Lower leg skin (tissue), 4 donors: ENCODE data around the gene LRRC27. TPM values are rescaled to one million over a fixed set of nuclear protein-coding genes. Genes with fewer than 3 reads are reported as not detected.
A peak's percentile ranks its signal among the peaks of the same experiment; 100 is the strongest.
"Not testable (repeated sequence)": the region's sequence is repeated elsewhere in the genome, so short reads cannot be mapped to it uniquely, and the experiment has no call there.

Experiments used
- DNase-seq, 2 donors: peaks; one replicate each; pipeline ENCODE4 v3.0.0-alpha.2; 2019; ENCODE audit warnings: low spot score in 2 of 2
- H3K4me3 ChIP-seq: fragments of 200-600 bp; sonication (generic); 2 replicates; pipeline ENCODE4 v1.5.1; 2017; ENCODE audit warnings: mild to moderate bottlenecking, low read depth; ENCODE audit not compliant: poor library complexity, severe bottlenecking
- CTCF ChIP-seq, 3 donors: fragments of 450-650 bp; IDR thresholded peaks; one replicate each; pipeline ENCODE4 v1.5.1; 2016; ENCODE audit warnings: antibody characterized with exemption in 3 of 3, mild to moderate bottlenecking in 3 of 3, moderate library complexity in 2 of 3
- POLR2A ChIP-seq, 2 donors: fragments of 450-650 bp; IDR thresholded peaks; one replicate each; pipeline ENCODE4 v1.6.1; 2016 to 2017; ENCODE audit warnings: antibody characterized with exemption in 2 of 2, mild to moderate bottlenecking in 1 of 2, moderate library complexity in 1 of 2
- WGBS, 2 donors: methylation state at CpG; one replicate each; pipeline ENCODE4 v1.1.5; 2018; 5-methylcytosine and 5-hydroxymethylcytosine counted together
- intact Hi-C: fragments of 100-400 bp; cut with DNase I; formaldehyde crosslinking; loops from one replicate; pipeline ENCODE4 v1.15.0; 2023; ENCODE audit warnings: low total_unique reads
- total RNA-seq, 4 donors: library from RNA; depleted of rRNA; stranded (reverse); fragments of >200 nt; gene quantifications; one replicate each; pipeline ENCODE4 v1.1.0, GENCODE V29; 2016

LRRC27 gene
- total RNA-seq, 4 donors from 2014 or later, result 3.1 to 11.3 (median 8.5) TPM

GRCh38 chr10:132384618-132385388 lies 52.8 kb downstream of the LRRC27 start:
- intact Hi-C loops, result no loop called here
- H3K4me3 ChIP-seq, result no peak overlapping the region
- TF ChIP-seq POLR2A (IDR thresholded peaks at IDR 0.05), result no peak
- no peak for TF ChIP-seq CTCF (IDR thresholded peaks at IDR 0.05)
- 85 to 89% methylated on average over 20 of the region's 20 CpGs for WGBS, 2 donors
- DNase-seq, result peak in 1 of 2 donors; percentile 77

- intact Hi-C loops, result no loop called here
Observed at GRCh38 chr10:132385389-132385667, 53.3 kb downstream of the LRRC27 start.

GRCh38 chr10:132385721-132386418 lies 53.9 kb downstream of the LRRC27 start:
- TF ChIP-seq POLR2A (IDR thresholded peaks at IDR 0.05) (no peak), CTCF (IDR thresholded peaks at IDR 0.05) (no peak)
- 82 to 87% methylated on average over 17 to 18 of the region's 18 CpGs for WGBS, 2 donors
- intact Hi-C loops, result loop anchor here (2.0 kb wide), 1 partner anchor 67 kb away; no protein-coding TSS in a partner anchor
- no peak overlapping the region for H3K4me3 ChIP-seq
- peak in 1 of 2 donors; percentile 83 for DNase-seq

More at GRCh38 chr10:132385389-132385667, 53.3 kb downstream of the LRRC27 start:
- H3K4me3 ChIP-seq, result no peak overlapping the region
- DNase-seq, result peak in 1 of 2 donors; percentile 31
- no peak for TF ChIP-seq CTCF (IDR thresholded peaks at IDR 0.05)
- no peak for TF ChIP-seq POLR2A (IDR thresholded peaks at IDR 0.05)
- WGBS, 2 donors, result 48 to 55% methylated on average over 5 of the region's 5 CpGs

- peak in 1 of 2 donors; percentile 78 for DNase-seq
- intact Hi-C loops, result loop anchor here (2.0 kb wide), 1 partner anchor 66 kb away; no protein-coding TSS in a partner anchor
Observed at GRCh38 chr10:132386419-132386831, 54.4 kb downstream of the LRRC27 start.

GRCh38 chr10:132386896-132387295 lies 54.9 kb downstream of the LRRC27 start:
- not testable (repeated sequence) for DNase-seq, H3K4me3 ChIP-seq
- intact Hi-C loops, result loop anchor here (2.0 kb wide), 1 partner anchor 66 kb away; no protein-coding TSS in a partner anchor
- 83 to 100% methylated on average over 1 of the region's 1 CpG for WGBS, 2 donors

More at GRCh38 chr10:132386419-132386831, 54.4 kb downstream of the LRRC27 start:
- WGBS, 2 donors, result 72 to 83% methylated on average over 9 of the region's 9 CpGs
- TF ChIP-seq CTCF (IDR thresholded peaks at IDR 0.05), result no peak
- TF ChIP-seq POLR2A (IDR thresholded peaks at IDR 0.05), result no peak
- H3K4me3 ChIP-seq, result no peak overlapping the region

GRCh38 chr10:132387764-132388210 lies 55.8 kb downstream of the LRRC27 start:
- WGBS, 2 donors, result 2 to 10% methylated on average over 9 to 12 of the region's 26 CpGs
- TF ChIP-seq POLR2A (IDR thresholded peaks at IDR 0.05), result no peak
- TF ChIP-seq CTCF (IDR thresholded peaks at IDR 0.05), result no peak
- intact Hi-C loops, result loop anchor here (2.0 kb wide), 1 partner anchor 65 kb away; no protein-coding TSS in a partner anchor
- no peak overlapping the region for H3K4me3 ChIP-seq
- DNase-seq, result peak in 1 of 2 donors; percentile 93
